Measurements from ENCODE around the gene UQCRFS1.
"Not testable (repeated sequence)": the region's sequence is repeated elsewhere in the genome, so short reads cannot be mapped to it uniquely, and the experiment has no call there.

UQCRFS1 gene

GRCh38 chr19:29212648-29213573 lies at the start of gene UQCRFS1:
TSS of gene UQCRFS1 (minus strand) at chr19:29213151. CDS start at chr19:29213118, 33 bp downstream.
- peaks cover 3% of the 10 kb centered on the region for H3K4me1 ChIP-seq (ENCODE audit: control insufficient read depth, insufficient read depth, low read length)
- H3K27me3 ChIP-seq (ENCODE audit: control insufficient read depth, insufficient read depth, low read length): no peaks in the 10 kb centered on the region
- peak within 1 kb of the TSS; percentile 96 for H3K9ac ChIP-seq (ENCODE audit: low read depth, low read length)
- peak within 1 kb of the TSS; percentile 97 for H3K4me3 ChIP-seq (ENCODE audit: low read depth, low read length)
- H3K9me3 ChIP-seq (ENCODE audit: control insufficient read depth, insufficient read depth, low read length): no peaks in the 10 kb centered on the region
- H3K36me3 ChIP-seq (ENCODE audit: control insufficient read depth, insufficient read depth, low read length): no peaks in the 10 kb centered on the region

DNA sequence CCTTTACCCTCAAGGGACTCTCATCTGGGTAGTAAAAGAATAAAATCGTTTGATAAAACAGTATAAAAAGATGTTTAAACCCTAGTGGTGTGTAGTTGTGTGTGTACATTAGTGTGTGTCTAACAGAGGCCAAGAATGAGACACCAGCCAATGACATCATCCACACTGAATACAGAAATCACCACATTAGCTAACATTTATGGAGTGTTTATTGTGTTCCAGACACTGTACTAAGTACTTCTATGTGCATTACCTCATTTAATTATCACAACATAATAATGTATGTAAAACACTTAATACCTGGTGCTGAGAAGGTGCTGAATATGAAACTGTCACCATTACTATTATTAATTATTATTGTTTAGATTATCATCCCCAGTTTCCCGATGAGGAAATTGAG lies 49.1 kb upstream of the UQCRFS1 start:
- H3K27me3 ChIP-seq (ENCODE audit: control insufficient read depth, insufficient read depth, low read length): no peaks in the 10 kb centered on the region
- H3K36me3 ChIP-seq (ENCODE audit: control insufficient read depth, insufficient read depth, low read length): no peaks in the 10 kb centered on the region
- H3K4me3 ChIP-seq (ENCODE audit: low read depth, low read length): no peak overlapping the region
- H3K9me3 ChIP-seq (ENCODE audit: control insufficient read depth, insufficient read depth, low read length): no peaks in the 10 kb centered on the region
- H3K9ac ChIP-seq (ENCODE audit: low read depth, low read length): no peak overlapping the region
- H3K4me1 ChIP-seq (ENCODE audit: control insufficient read depth, insufficient read depth, low read length): no peaks in the 10 kb centered on the region

- no peaks in the 10 kb centered on the region for H3K36me3 ChIP-seq (ENCODE audit: control insufficient read depth, insufficient read depth, low read length)
- H3K9me3 ChIP-seq (ENCODE audit: control insufficient read depth, insufficient read depth, low read length): no peaks in the 10 kb centered on the region
- no peak overlapping the region for H3K9ac ChIP-seq (ENCODE audit: low read depth, low read length)
- no peak overlapping the region for H3K4me3 ChIP-seq (ENCODE audit: low read depth, low read length)
- no peaks in the 10 kb centered on the region for H3K4me1 ChIP-seq (ENCODE audit: control insufficient read depth, insufficient read depth, low read length)
- H3K27me3 ChIP-seq (ENCODE audit: control insufficient read depth, insufficient read depth, low read length): no peaks in the 10 kb centered on the region
These were observed 47.7 kb upstream of the UQCRFS1 start for GRCh38 chr19:29260477-29261317.

DNA sequence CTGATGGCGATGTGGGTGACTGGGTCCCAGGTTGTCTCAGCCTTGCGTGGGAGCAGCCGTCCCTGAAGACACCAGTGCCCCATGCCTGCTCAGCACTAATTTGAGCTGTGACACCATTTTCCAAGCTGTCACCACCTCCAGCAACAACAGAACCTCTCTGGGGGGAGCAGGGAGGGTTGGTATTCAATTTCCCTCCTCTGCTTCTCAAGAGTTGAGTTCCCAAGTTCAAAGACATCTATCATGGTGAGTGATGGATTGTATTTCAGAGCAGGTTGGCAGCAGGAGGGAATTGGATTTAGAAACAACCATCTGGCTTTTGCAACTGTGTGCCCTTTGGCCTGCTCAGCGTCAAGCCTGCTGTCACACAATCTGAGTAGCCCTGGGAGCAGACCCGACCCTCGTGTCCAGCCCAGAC lies 46.9 kb upstream of the UQCRFS1 start:
- Histone ChIP-seq H3K9me3 (ENCODE audit: control insufficient read depth, insufficient read depth, low read length) (no peaks in the 10 kb centered on the region), H3K4me1 (ENCODE audit: control insufficient read depth, insufficient read depth, low read length) (no peaks in the 10 kb centered on the region), H3K4me3 (ENCODE audit: low read depth, low read length) (no peak overlapping the region), H3K36me3 (ENCODE audit: control insufficient read depth, insufficient read depth, low read length) (no peaks in the 10 kb centered on the region), H3K9ac (ENCODE audit: low read depth, low read length) (no peak overlapping the region), H3K27me3 (ENCODE audit: control insufficient read depth, insufficient read depth, low read length) (no peaks in the 10 kb centered on the region)

GRCh38 chr19:29259153-29259552 lies 46.2 kb upstream of the UQCRFS1 start:
- Histone ChIP-seq H3K9me3 (ENCODE audit: control insufficient read depth, insufficient read depth, low read length) (no peaks in the 10 kb centered on the region), H3K9ac (ENCODE audit: low read depth, low read length) (no peak overlapping the region), H3K4me1 (ENCODE audit: control insufficient read depth, insufficient read depth, low read length) (no peaks in the 10 kb centered on the region), H3K4me3 (ENCODE audit: low read depth, low read length) (no peak overlapping the region), H3K27me3 (ENCODE audit: control insufficient read depth, insufficient read depth, low read length) (no peaks in the 10 kb centered on the region), H3K36me3 (ENCODE audit: control insufficient read depth, insufficient read depth, low read length) (no peaks in the 10 kb centered on the region)

- Histone ChIP-seq H3K4me3 (ENCODE audit: low read depth, low read length) (no peak overlapping the region), H3K9ac (ENCODE audit: low read depth, low read length) (no peak overlapping the region), H3K27me3 (ENCODE audit: control insufficient read depth, insufficient read depth, low read length) (no peaks in the 10 kb centered on the region), H3K36me3 (ENCODE audit: control insufficient read depth, insufficient read depth, low read length) (no peaks in the 10 kb centered on the region), H3K4me1 (ENCODE audit: control insufficient read depth, insufficient read depth, low read length) (no peaks in the 10 kb centered on the region), H3K9me3 (ENCODE audit: control insufficient read depth, insufficient read depth, low read length) (no peaks in the 10 kb centered on the region)
These were observed 43.6 kb upstream of the UQCRFS1 start for GRCh38 chr19:29256516-29256915.

DNA sequence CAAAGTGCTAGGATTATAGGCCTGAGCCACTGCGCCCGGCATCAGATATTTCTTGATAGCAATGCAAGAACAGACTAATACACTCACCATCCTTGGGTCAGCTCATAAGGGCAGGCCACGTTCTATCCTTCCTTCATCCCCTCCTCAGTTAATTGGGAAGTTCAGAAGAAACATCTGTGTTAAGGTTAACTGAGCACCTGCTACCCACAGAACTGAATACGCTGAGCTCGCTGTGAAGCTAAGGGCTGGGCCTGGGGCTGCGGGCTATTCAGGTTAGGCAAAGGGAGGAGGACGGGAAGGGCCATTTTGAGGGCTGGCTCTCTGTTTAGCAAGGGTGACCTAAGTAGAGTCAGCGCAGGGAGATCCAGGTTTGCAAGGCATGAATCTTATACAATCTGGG lies 43.0 kb upstream of the UQCRFS1 start:
- no peak overlapping the region for H3K4me3 ChIP-seq (ENCODE audit: low read depth, low read length)
- H3K27me3 ChIP-seq (ENCODE audit: control insufficient read depth, insufficient read depth, low read length): no peaks in the 10 kb centered on the region
- no peaks in the 10 kb centered on the region for H3K9me3 ChIP-seq (ENCODE audit: control insufficient read depth, insufficient read depth, low read length)

DNA sequence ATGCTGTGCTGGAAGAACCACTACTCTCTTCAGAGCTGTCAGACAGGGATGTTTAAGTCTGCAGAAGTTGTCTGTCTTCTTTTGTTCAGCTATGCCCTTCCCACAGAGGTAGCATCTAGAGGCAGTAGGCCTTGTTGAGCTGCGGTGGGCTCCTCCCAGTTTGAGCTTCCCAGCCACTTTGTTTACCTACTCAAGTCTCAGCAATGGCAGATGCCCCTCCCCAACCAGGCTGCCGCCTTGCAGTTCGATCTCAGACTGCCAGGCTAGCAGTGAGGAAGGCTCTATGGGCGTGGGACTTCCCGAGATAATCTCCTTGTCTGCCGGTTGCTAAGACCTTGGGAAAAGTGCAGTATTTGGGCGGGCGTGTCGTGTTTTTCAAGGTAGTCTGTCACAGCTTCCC lies 42.1 kb upstream of the UQCRFS1 start:
- Histone ChIP-seq H3K27me3 (ENCODE audit: control insufficient read depth, insufficient read depth, low read length) (no peaks in the 10 kb centered on the region), H3K9ac (ENCODE audit: low read depth, low read length) (no peak overlapping the region), H3K36me3 (ENCODE audit: control insufficient read depth, insufficient read depth, low read length) (no peaks in the 10 kb centered on the region), H3K4me1 (ENCODE audit: control insufficient read depth, insufficient read depth, low read length) (no peaks in the 10 kb centered on the region), H3K4me3 (ENCODE audit: low read depth, low read length) (no peak overlapping the region), H3K9me3 (ENCODE audit: control insufficient read depth, insufficient read depth, low read length) (no peaks in the 10 kb centered on the region)

More for the DNA sequence above, 43.0 kb upstream of the UQCRFS1 start:
- Histone ChIP-seq H3K9ac (ENCODE audit: low read depth, low read length) (no peak overlapping the region), H3K4me1 (ENCODE audit: control insufficient read depth, insufficient read depth, low read length) (no peaks in the 10 kb centered on the region), H3K36me3 (ENCODE audit: control insufficient read depth, insufficient read depth, low read length) (no peaks in the 10 kb centered on the region)

- H3K4me1 ChIP-seq (ENCODE audit: control insufficient read depth, insufficient read depth, low read length); H3K9ac ChIP-seq (ENCODE audit: low read depth, low read length); H3K27me3 ChIP-seq (ENCODE audit: control insufficient read depth, insufficient read depth, low read length); H3K9me3 ChIP-seq (ENCODE audit: control insufficient read depth, insufficient read depth, low read length); H3K36me3 ChIP-seq (ENCODE audit: control insufficient read depth, insufficient read depth, low read length); H3K4me3 ChIP-seq (ENCODE audit: low read depth, low read length): not testable (repeated sequence)
These were observed 36.8 kb upstream of the UQCRFS1 start for GRCh38 chr19:29249798-29250197.

DNA sequence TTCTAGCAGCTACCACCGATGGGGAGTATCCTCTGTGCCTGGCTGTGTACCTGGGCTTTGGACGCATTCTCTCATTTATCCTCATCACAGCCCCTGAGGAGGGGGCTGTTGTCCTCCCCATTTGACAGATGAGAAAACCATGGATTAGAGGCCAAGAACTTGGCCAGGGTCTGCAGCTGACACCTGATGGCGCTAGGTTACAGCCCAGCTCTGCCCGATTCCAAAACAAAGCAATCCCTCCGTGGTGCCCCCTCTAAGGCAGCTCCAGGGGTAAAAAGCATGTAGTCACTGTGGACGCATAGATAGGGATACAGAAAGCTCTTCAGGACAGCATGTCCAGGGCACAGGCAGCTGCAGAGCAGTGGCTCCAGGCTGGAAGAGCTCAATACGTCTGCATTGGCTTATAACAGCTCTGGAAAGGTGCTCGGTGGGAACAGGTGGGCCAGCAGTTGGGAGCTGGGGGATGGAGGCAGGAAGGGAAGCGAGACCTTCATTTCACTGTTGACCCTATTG lies 35.4 kb upstream of the UQCRFS1 start:
- H3K4me3 ChIP-seq (ENCODE audit: low read depth, low read length): no peak overlapping the region

GRCh38 chr19:29247872-29248271 lies 34.9 kb upstream of the UQCRFS1 start:
- Histone ChIP-seq H3K9me3 (ENCODE audit: control insufficient read depth, insufficient read depth, low read length) (no peaks in the 10 kb centered on the region), H3K4me3 (ENCODE audit: low read depth, low read length) (no peak overlapping the region), H3K4me1 (ENCODE audit: control insufficient read depth, insufficient read depth, low read length) (no peaks in the 10 kb centered on the region), H3K27me3 (ENCODE audit: control insufficient read depth, insufficient read depth, low read length) (no peaks in the 10 kb centered on the region), H3K36me3 (ENCODE audit: control insufficient read depth, insufficient read depth, low read length) (no peaks in the 10 kb centered on the region), H3K9ac (ENCODE audit: low read depth, low read length) (no peak overlapping the region)

More for the DNA sequence above, 35.4 kb upstream of the UQCRFS1 start:
- Histone ChIP-seq H3K9ac (ENCODE audit: low read depth, low read length) (no peak overlapping the region), H3K36me3 (ENCODE audit: control insufficient read depth, insufficient read depth, low read length) (no peaks in the 10 kb centered on the region), H3K9me3 (ENCODE audit: control insufficient read depth, insufficient read depth, low read length) (no peaks in the 10 kb centered on the region), H3K27me3 (ENCODE audit: control insufficient read depth, insufficient read depth, low read length) (no peaks in the 10 kb centered on the region), H3K4me1 (ENCODE audit: control insufficient read depth, insufficient read depth, low read length) (no peaks in the 10 kb centered on the region)

Data from iPS-15b (cell line).